ENCODE results near the gene SPATA6.

The SPATA6 gene

DNA sequence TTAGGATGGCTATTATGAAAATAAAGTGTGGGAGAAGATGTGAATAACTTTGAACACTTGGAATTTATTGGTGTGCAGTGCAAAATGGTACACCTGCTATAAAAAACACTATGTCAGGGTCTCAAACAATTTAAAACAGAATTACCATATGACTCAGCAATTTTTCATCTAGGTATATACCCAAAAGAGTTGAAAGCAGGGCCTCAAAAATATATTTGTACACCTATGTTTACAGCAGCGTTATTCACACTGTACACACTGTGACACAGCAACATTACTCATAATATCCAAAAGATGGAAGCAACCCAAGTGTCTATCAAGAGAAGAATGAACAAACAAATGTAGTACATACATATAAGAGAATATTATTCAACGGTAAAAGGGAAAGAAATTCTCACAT is 75.8 kb downstream of the SPATA6 start:
- TF ChIP-seq, protein P1, sequence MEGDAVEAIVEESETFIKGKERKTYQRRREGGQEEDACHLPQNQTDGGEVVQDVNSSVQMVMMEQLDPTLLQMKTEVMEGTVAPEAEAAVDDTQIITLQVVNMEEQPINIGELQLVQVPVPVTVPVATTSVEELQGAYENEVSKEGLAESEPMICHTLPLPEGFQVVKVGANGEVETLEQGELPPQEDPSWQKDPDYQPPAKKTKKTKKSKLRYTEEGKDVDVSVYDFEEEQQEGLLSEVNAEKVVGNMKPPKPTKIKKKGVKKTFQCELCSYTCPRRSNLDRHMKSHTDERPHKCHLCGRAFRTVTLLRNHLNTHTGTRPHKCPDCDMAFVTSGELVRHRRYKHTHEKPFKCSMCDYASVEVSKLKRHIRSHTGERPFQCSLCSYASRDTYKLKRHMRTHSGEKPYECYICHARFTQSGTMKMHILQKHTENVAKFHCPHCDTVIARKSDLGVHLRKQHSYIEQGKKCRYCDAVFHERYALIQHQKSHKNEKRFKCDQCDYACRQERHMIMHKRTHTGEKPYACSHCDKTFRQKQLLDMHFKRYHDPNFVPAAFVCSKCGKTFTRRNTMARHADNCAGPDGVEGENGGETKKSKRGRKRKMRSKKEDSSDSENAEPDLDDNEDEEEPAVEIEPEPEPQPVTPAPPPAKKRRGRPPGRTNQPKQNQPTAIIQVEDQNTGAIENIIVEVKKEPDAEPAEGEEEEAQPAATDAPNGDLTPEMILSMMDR (IDR thresholded peaks at IDR 0.05; ENCODE audit: low read length, missing control alignments), result no peak
- no peak for DNase-seq (ENCODE audit: low read depth)

DNA sequence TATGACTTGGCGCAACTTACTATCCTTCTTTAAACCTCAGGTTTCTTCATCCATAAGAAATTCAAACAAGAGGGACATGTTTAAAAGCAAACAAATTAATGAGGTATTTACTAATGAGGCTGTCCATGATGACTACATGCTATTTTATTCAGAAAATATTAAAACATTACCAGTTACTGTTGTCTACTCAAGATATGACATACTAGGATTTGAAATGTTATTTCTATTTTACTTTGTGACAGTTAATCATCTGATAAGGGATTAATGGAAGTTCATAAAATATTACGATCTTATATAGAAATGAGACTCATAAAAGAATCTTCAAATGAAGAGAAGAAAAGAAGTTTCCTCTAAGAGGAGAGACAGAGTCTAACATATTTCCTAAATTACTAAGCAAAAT is 80.1 kb downstream of the SPATA6 start:
- H3K4me3 ChIP-seq (replicated peaks; ENCODE audit: low read depth, low read length), result no peak overlapping the region

More for the DNA sequence above, 75.8 kb downstream of the SPATA6 start:
- H3K4me3 ChIP-seq (replicated peaks; ENCODE audit: low read depth, low read length), result no peak overlapping the region

DNA sequence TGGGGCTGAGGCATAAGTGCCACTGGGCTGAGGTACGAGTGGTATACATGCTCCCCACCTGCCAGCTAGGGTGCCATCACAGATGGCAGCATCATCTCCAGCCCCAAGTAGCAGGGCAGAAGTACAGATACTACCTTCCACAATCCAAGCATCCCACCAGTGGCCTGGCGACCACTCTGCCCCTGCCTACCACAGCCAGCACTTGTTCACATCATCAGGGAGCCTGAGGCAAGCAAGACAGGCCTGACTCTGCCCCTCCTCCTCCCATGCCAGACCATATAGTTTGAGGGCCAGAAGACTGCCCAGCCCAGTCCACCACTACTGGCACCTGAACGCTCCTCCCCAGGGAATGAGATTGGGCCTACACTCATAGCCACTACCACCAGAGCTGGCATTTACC is 84.6 kb downstream of the SPATA6 start:
- no peak overlapping the region for H3K4me3 ChIP-seq (replicated peaks; ENCODE audit: low read depth, low read length)
- DNase-seq (ENCODE audit: low read depth), result no peak
- TF ChIP-seq, protein P1 (IDR thresholded peaks at IDR 0.05; ENCODE audit: low read length, missing control alignments), result no peak

More for the DNA sequence above, 80.1 kb downstream of the SPATA6 start:
- TF ChIP-seq, protein P1 (IDR thresholded peaks at IDR 0.05; ENCODE audit: low read length, missing control alignments), result no peak
- DNase-seq (ENCODE audit: low read depth), result no peak

DNA sequence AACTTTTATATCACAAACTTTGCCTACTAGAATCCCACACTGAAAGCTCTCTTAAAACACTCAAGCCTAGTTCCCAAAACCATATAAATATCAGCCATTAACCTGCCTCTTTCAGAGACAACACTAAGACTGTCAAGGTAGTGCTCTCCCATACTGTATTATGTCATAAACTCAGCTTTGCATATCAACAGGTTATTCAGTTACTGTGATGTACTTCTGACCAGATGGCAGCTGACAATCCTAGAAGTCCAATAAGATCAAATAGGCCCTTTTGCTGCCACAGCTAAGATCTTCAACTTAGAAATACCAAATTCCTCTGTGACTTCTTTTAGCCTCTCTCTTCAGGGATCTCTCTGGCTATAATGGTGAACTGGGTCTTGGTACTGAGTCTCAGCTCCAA is 97.2 kb downstream of the SPATA6 start:
- DNase-seq (ENCODE audit: low read depth), result no peak
- TF ChIP-seq, protein P1 (IDR thresholded peaks at IDR 0.05; ENCODE audit: low read length, missing control alignments), result no peak
- no peak overlapping the region for H3K4me3 ChIP-seq (replicated peaks; ENCODE audit: low read depth, low read length)

DNA sequence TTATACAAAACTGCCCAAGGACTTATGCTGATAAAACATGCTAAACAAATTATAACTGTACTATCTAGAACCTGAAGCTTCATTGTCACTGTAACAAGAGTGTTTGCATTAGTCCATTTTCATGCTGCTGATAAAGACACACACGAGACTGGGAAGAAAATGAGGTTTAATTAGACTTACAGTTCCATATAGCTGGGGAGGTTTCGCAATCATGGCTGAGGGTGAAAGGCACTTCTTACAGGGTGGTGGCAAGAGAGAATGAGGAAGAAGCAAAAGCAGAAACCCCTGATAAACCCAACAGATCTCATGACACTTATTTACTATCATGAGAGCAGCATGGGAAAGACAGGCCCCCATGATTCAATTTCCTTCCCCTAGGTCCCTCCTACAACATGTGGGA is 100.4 kb downstream of the SPATA6 start:
- TF ChIP-seq, protein P1 (IDR thresholded peaks at IDR 0.05; ENCODE audit: low read length, missing control alignments), result no peak
- DNase-seq (ENCODE audit: low read depth), result no peak
- no peak overlapping the region for H3K4me3 ChIP-seq (replicated peaks; ENCODE audit: low read depth, low read length)

DNA sequence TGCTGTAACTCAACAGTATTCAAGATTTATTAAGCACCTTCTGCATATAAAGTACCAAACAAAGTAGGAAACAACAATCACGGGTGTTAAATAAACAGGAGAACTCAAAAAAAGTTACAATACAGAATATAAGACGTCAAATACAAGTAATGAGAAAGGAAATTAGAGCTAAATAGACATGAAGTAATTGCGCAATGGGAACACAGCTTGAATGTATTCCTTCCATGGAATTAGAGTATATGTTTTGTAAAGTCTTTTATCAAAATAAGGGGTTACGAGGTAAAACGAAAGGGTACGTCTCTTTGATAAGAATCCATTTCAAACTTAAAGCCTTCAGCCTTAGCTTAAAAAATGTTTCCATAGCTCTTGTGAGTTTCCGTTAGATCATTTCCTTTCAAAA is 109.1 kb downstream of the SPATA6 start:
- TF ChIP-seq, protein P1 (IDR thresholded peaks at IDR 0.05; ENCODE audit: low read length, missing control alignments), result no peak
- no peak overlapping the region for H3K4me3 ChIP-seq (replicated peaks; ENCODE audit: low read depth, low read length)
- no peak for DNase-seq (ENCODE audit: low read depth)

DNA sequence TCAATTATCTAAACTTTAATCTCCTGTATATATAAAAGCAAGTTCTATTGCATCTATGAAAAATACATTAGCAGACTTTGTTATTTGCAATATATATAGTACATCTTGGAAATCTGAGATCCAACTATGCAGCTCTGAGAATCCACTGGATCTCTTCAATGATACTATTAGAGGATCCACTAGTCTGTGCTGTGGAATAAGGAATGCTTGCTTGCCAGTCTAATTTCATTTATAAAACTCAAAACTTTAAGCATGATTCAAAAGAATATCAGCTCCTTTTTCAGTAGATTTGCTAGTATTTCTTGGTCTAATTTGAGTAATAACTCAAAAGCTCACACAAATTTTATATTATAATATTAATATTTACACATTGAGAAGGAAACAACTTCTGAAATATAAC is 115.1 kb downstream of the SPATA6 start:
- no peak overlapping the region for H3K4me3 ChIP-seq (replicated peaks; ENCODE audit: low read depth, low read length)
- TF ChIP-seq, protein P1 (IDR thresholded peaks at IDR 0.05; ENCODE audit: low read length, missing control alignments), result no peak
- no peak for DNase-seq (ENCODE audit: low read depth)
